Lower leg skin (tissue), 3 donors: ENCODE measurements around the gene CDK1.

Source experiments
- POLR2A ChIP-seq, 2 donors: fragments of 450-650 bp; IDR thresholded peaks; one replicate each; pipeline ENCODE4 v1.6.1; 2016 to 2017; ENCODE audit warnings: antibody characterized with exemption in 2 of 2, mild to moderate bottlenecking in 1 of 2, moderate library complexity in 1 of 2
- TF ChIP-seq, protein P1 (sequence below), 3 donors: fragments of 450-650 bp; IDR thresholded peaks; one replicate each; pipeline ENCODE4 v1.5.1; 2016; ENCODE audit warnings: antibody characterized with exemption in 3 of 3, mild to moderate bottlenecking in 3 of 3, moderate library complexity in 2 of 3

- no peak for TF ChIP-seq POLR2A (IDR thresholded peaks at IDR 0.05)
- TF ChIP-seq, protein P1, sequence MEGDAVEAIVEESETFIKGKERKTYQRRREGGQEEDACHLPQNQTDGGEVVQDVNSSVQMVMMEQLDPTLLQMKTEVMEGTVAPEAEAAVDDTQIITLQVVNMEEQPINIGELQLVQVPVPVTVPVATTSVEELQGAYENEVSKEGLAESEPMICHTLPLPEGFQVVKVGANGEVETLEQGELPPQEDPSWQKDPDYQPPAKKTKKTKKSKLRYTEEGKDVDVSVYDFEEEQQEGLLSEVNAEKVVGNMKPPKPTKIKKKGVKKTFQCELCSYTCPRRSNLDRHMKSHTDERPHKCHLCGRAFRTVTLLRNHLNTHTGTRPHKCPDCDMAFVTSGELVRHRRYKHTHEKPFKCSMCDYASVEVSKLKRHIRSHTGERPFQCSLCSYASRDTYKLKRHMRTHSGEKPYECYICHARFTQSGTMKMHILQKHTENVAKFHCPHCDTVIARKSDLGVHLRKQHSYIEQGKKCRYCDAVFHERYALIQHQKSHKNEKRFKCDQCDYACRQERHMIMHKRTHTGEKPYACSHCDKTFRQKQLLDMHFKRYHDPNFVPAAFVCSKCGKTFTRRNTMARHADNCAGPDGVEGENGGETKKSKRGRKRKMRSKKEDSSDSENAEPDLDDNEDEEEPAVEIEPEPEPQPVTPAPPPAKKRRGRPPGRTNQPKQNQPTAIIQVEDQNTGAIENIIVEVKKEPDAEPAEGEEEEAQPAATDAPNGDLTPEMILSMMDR (IDR thresholded peaks at IDR 0.05), result no peak
Observed at GRCh38 chr10:60757420-60757895, 20.8 kb upstream of the CDK1 start.
